Mononuclear cell (primary cell): ENCODE results near the gene RAB9A. TPM values are rescaled to one million over a fixed set of nuclear protein-coding genes. Genes with fewer than 3 reads are reported as not detected.

Experiments
- H3K27me3 ChIP-seq: 2 replicates; pipeline ENCODE4 v1.6.0; 2011; ENCODE audit warnings: low read length, control low read depth; ENCODE audit not compliant: insufficient read depth
- H3K4me1 ChIP-seq: 2 replicates; pipeline ENCODE4 v1.5.1; 2011; ENCODE audit warnings: mild to moderate bottlenecking, low read length, control low read depth; ENCODE audit not compliant: insufficient read depth
- H3K4me3 ChIP-seq: 2 replicates; pipeline ENCODE4 v1.5.1; 2011; ENCODE audit warnings: mild to moderate bottlenecking, low read length, moderate library complexity
- H3K9me3 ChIP-seq: 2 replicates; pipeline ENCODE4 v1.5.1; 2011; ENCODE audit warnings: low read depth, mild to moderate bottlenecking, control low read depth, low read length
- total RNA-seq: library from RNA; depleted of rRNA; stranded (reverse); fragments of >200 nt; gene quantifications from one replicate; pipeline ENCODE4 v1.2.3, GENCODE V29; 2012

RAB9A gene
- total RNA-seq, 1 donor: 41.3 TPM

GRCh38 chrX:13734278-13735172 lies 45.6 kb downstream of the RAB9A start, which contains the start of the genes OFD1 and TRAPPC2:
OFD1 (plus strand) TSS chrX:13734748; CDS start chrX:13735072, 324 bp downstream.
TRAPPC2 (minus strand) TSS chrX:13734620; CDS start chrX:13719963, 14,657 bp downstream.
- no peaks in the 10 kb centered on the region for H3K9me3 ChIP-seq
- no peaks in the 10 kb centered on the region for H3K27me3 ChIP-seq

DNA sequence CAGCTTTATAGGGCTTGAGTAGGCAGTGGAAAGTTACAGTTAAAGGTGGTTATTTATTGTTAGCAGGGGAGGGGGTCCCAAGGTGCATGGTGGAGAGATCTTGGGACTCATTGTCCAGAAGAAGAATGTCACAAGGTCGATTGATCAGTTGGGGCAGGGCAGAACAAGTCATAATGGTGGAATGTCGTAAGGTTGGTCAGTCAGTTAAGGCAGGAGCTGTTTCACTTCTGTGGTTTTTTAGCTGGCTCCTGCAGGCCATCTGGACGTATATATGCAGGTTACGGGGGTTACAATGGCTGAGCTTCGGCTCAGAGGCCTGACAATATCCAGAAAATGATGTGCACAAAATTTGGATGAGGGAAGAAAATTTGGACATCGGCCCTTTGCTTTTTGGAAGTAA lies 52.8 kb downstream of the RAB9A start:
- Histone ChIP-seq H3K4me3 (no peak overlapping the region), H3K9me3 (no peaks in the 10 kb centered on the region), H3K4me1 (peaks cover 9% of the 10 kb centered on the region), H3K27me3 (no peaks in the 10 kb centered on the region)

More at GRCh38 chrX:13734278-13735172, 45.6 kb downstream of the RAB9A start, which contains the start of the genes OFD1 and TRAPPC2:
- peak within 1 kb of the TSS; percentile 78 for H3K4me3 ChIP-seq
- peaks cover 32% of the 10 kb centered on the region for H3K4me1 ChIP-seq

GRCh38 chrX:13742397-13743176 lies 53.7 kb downstream of the RAB9A start:
- Histone ChIP-seq H3K4me1 (peaks cover 5% of the 10 kb centered on the region), H3K4me3 (no peak overlapping the region), H3K27me3 (no peaks in the 10 kb centered on the region), H3K9me3 (no peaks in the 10 kb centered on the region)

DNA sequence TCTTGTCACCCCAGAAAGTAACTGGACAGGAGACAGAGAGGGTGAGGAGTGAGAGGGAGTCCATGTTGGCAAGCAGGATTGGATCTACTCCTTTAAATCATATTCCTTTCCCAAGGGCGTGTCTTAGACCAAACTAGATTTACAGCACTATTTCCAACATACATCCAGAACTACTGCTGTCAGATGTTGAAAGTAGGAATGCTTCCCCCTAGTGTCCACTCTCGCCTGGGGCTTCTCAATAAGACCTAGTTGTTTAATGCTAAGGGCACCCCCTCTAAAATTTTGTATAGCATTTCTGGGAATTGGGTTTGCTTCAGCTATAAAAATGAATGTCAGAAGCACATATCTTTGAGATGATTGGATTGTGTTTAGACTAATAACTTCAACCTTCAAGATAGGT lies 58.9 kb downstream of the RAB9A start:
- Histone ChIP-seq H3K4me3 (no peak overlapping the region), H3K9me3 (no peaks in the 10 kb centered on the region), H3K4me1 (peaks cover 9% of the 10 kb centered on the region), H3K27me3 (no peaks in the 10 kb centered on the region)

DNA sequence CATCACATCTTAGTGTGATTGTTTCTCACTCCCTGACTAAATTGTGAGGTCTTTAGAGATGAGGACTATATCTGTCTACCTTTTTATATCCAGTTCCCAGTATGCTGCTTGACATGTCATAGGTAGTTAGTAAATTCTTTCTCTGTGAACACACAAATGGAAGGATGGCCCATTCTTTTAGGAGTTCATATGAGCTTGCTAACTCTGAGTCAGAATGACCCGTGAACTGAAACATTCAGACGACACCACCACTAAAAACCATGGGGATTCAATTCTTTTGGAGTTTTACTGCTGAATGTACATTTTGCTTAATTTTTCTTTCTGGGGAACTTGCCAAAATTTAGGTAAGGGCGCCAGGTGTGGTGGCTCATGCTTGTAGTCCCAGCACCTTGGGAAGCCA lies 59.6 kb downstream of the RAB9A start:
- H3K27me3 ChIP-seq: no peaks in the 10 kb centered on the region
- H3K4me1 ChIP-seq: peaks cover 13% of the 10 kb centered on the region
- H3K9me3 ChIP-seq: no peaks in the 10 kb centered on the region
- H3K4me3 ChIP-seq: no peak overlapping the region

GRCh38 chrX:13750204-13750603 lies 61.3 kb downstream of the RAB9A start:
- H3K9me3 ChIP-seq: no peaks in the 10 kb centered on the region
- H3K4me1 ChIP-seq: peaks cover 18% of the 10 kb centered on the region
- no peaks in the 10 kb centered on the region for H3K27me3 ChIP-seq
- H3K4me3 ChIP-seq: no peak overlapping the region

DNA sequence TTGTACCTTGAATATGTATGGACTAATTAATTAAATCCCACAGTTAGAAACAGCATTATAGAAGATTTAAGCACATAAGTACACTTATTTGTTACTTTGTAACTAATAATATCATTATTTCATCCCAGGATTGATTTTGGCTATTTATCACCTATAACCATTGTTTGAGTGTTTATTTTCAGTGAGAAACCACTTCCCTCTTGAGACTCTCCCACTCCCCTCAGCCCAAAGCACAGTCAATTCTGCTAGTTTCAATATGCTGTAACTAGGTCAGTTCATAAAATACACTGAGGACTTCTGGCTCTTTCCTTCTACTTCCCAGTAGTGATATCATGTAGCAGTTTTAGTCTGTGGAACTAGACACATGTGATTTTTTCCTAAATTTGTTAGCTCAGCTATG lies 61.9 kb downstream of the RAB9A start:
- Histone ChIP-seq H3K27me3 (no peaks in the 10 kb centered on the region), H3K9me3 (no peaks in the 10 kb centered on the region), H3K4me3 (no peak overlapping the region), H3K4me1 (peaks cover 23% of the 10 kb centered on the region)

GRCh38 chrX:13752141-13752540 lies 63.2 kb downstream of the RAB9A start:
- Histone ChIP-seq H3K27me3 (no peaks in the 10 kb centered on the region), H3K9me3 (no peaks in the 10 kb centered on the region), H3K4me1 (peaks cover 31% of the 10 kb centered on the region), H3K4me3 (no peak overlapping the region)

DNA sequence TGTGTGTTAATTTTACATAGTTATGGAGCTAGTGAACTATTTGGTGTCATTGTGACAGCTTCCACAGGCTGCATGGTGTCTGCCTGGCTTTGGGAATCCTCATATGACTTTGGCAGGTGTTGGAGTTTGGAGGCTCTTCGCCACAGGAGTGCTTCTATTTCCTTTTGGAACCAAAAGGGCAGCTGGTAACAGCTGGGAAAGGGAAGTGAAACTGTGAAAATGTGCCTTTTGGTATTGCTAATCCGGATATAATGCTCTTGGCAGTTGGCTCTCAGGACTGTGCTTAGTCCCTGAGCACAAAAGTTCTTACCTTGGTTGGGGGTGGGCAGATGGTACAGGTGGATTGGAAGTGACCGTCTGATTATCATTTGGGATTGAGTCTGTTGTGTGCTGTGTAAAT lies 63.7 kb downstream of the RAB9A start:
- no peaks in the 10 kb centered on the region for H3K9me3 ChIP-seq
- no peaks in the 10 kb centered on the region for H3K27me3 ChIP-seq
- no peak overlapping the region for H3K4me3 ChIP-seq
- peaks cover 32% of the 10 kb centered on the region for H3K4me1 ChIP-seq

DNA sequence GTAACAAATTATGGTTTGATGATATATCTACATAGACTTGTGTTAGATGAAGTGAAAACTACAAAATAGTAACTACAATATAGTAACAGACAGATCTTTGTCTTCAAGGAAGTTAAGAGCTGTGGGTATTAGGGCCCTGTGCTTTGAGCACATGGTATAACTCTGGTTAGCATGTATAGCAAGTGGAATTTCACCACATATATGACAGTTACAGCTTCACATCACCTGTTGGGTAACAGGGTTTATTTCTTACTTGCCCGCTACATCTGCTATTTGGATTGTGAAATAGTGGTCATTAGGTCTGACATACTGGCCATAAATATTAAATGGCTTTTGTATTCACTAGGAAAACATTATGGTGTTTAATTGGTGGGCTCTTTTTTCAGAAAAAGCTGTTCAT lies 65.8 kb downstream of the RAB9A start:
- H3K4me1 ChIP-seq: peaks cover 49% of the 10 kb centered on the region
- H3K27me3 ChIP-seq: no peaks in the 10 kb centered on the region
- no peaks in the 10 kb centered on the region for H3K9me3 ChIP-seq
- H3K4me3 ChIP-seq: no peak overlapping the region

DNA sequence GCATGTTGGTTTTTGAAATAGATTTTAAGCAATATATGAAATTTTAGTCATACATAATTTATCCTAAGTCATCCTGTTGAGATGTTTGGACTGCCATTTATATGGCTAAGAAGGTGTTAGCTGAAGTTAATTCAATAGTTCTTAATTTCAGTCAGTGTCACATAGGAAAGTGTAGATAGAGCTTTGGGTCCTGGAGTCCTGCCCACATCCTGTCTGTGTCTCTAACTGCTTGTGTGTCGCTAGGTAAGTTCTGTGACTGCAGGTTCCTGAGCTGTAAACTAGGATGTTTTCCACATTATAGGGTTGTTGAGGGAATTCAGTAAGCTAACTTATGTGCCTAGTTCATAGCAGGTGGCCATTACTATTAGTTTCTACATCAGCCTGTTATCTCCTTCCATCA lies 66.3 kb downstream of the RAB9A start:
- Histone ChIP-seq H3K9me3 (no peaks in the 10 kb centered on the region), H3K27me3 (no peaks in the 10 kb centered on the region), H3K4me3 (no peak overlapping the region), H3K4me1 (peaks cover 53% of the 10 kb centered on the region)

GRCh38 chrX:13756381-13756780 lies 67.5 kb downstream of the RAB9A start:
- Histone ChIP-seq H3K4me1 (peaks cover 58% of the 10 kb centered on the region), H3K9me3 (no peaks in the 10 kb centered on the region), H3K4me3 (no peak overlapping the region), H3K27me3 (no peaks in the 10 kb centered on the region)

DNA sequence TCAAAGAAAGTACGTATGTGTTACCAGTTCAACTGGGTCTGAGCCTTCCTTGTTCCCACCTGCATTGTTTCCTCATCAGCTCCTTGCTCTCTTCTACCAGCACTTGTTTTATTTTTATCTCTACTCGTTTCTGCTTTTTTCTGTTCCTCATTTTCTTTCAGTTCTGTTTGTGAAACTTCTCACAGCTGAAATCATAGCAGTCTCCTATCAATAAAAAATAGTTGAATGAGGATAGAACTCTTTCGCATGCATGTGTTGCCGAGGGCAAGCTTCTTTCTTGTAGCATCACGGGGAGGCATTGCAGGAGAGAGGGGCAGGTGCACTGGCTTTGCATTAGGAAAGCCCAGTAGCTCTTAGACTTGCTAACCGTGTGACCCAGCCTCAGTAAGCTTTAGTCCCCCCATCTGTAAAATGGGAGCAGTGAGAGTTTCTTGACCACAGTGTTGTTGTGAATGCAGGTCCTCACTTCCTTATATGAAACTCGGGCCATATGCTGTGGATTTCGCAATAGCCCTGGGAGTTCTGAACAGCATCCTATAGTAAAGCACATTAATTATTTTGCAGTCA lies 70.3 kb downstream of the RAB9A start:
- Histone ChIP-seq H3K4me3 (no peak overlapping the region), H3K9me3 (no peaks in the 10 kb centered on the region), H3K27me3 (no peaks in the 10 kb centered on the region), H3K4me1 (peaks cover 64% of the 10 kb centered on the region)
